Smooth muscle cell of the pulmonary artery (primary cell): Measurements from ENCODE around the gene RMRP. TPM values are rescaled to one million over a fixed set of nuclear protein-coding genes. Genes with fewer than 3 reads are reported as not detected.

Source experiments
- total RNA-seq: library from RNA; depleted of rRNA; stranded (reverse); fragments of >200 nt; gene quantifications from 2 replicates; pipeline ENCODE4 v1.2.3, GENCODE V29; 2014

RMRP gene
- total RNA-seq = 20,891 and 22,749 TPM in 2 replicates

GRCh38 chr9:35657546-35658136 lies at the start of gene RMRP:
TSS of gene RMRP (minus strand) at chr9:35658019.

GRCh38 chr9:35689542-35690293 lies 31.9 kb upstream of the RMRP start, which contains the start of gene TPM2:
TSS of gene TPM2 (minus strand) at chr9:35689925. CDS start at chr9:35689817, 108 bp downstream.

GRCh38 chr9:35673132-35674024 lies 15.6 kb upstream of the RMRP start, which contains the start of gene CA9:
TSS of gene CA9 (plus strand) at chr9:35673928. CDS start at chr9:35673960, 32 bp downstream.

GRCh38 chr9:35664531-35665470 lies 7.0 kb upstream of the RMRP start, which contains the start of gene ARHGEF39:
TSS of gene ARHGEF39 (minus strand) at chr9:35665195. CDS start at chr9:35665169, 26 bp downstream.

GRCh38 chr9:35658137-35658967 lies 533 bp upstream of the RMRP start, which contains the start of gene CCDC107:
TSS of gene CCDC107 (plus strand) at chr9:35658292. CDS start at chr9:35658380, 88 bp downstream.

GRCh38 chr9:35650341-35651158 lies 7.3 kb downstream of the RMRP start, which contains the start of gene SIT1:
TSS of gene SIT1 (minus strand) at chr9:35650931. CDS start at chr9:35650853, 78 bp downstream.

GRCh38 chr9:35618325-35618727 lies 39.5 kb downstream of the RMRP start, which contains the start of gene CD72:
TSS of gene CD72 (minus strand) at chr9:35618413. CDS start at chr9:35618303, 110 bp downstream.

Other genes starting within 250 kb of the RMRP start
- 31.5 and 40.1 TPM in 2 replicates for gene RUSC2, start 167.9 kb downstream of the RMRP start, total RNA-seq
- gene TESK1, start 52.8 kb downstream of the RMRP start, total RNA-seq = 11.5 and 16.1 TPM in 2 replicates
- 0.46 and 0.78 TPM in 2 replicates for gene CD72, start 39.6 kb downstream of the RMRP start, total RNA-seq
- 0.07 TPM in 1 of 2 replicates, not detected in the other for gene SIT1, start 7.1 kb downstream of the RMRP start, total RNA-seq
- gene CCDC107, start 273 bp upstream of the RMRP start, total RNA-seq = 15.1 and 17.9 TPM in 2 replicates
- gene ARHGEF39, start 7.2 kb upstream of the RMRP start, total RNA-seq = 0.26 and 0.83 TPM in 2 replicates
- 10.0 and 181 TPM in 2 replicates for gene CA9, start 15.9 kb upstream of the RMRP start, total RNA-seq
- 511 and 885 TPM in 2 replicates for gene TPM2, start 31.9 kb upstream of the RMRP start, total RNA-seq
- 616 and 792 TPM in 2 replicates for gene TLN1, start 74.2 kb upstream of the RMRP start, total RNA-seq
- 62.6 and 72.7 TPM in 2 replicates for gene CREB3, start 74.6 kb upstream of the RMRP start, total RNA-seq
- gene GBA2, start 91.2 kb upstream of the RMRP start, total RNA-seq = 24.0 and 30.9 TPM in 2 replicates
- 23.0 and 25.0 TPM in 2 replicates for gene RGP1, start 91.3 kb upstream of the RMRP start, total RNA-seq
- 0.43 TPM in 1 of 2 replicates, not detected in the other for gene MSMP, start 96.3 kb upstream of the RMRP start, total RNA-seq
- 43.6 and 53.1 TPM in 2 replicates for gene NPR2, start 133.6 kb upstream of the RMRP start, total RNA-seq
- gene SPAG8, start 154.2 kb upstream of the RMRP start, total RNA-seq = 0.91 and 1.3 TPM in 2 replicates
- gene HINT2, start 157.0 kb upstream of the RMRP start, total RNA-seq = 11.4 and 11.8 TPM in 2 replicates
- not detected in 2 replicates for gene FAM221B, start 170.7 kb upstream of the RMRP start, total RNA-seq
- gene TMEM8B, start 171.2 kb upstream of the RMRP start, total RNA-seq = 7.0 and 8.5 TPM in 2 replicates
- not detected in 2 replicates for gene OR13J1, start 212.4 kb upstream of the RMRP start, total RNA-seq
- 0.39 and 0.59 TPM in 2 replicates for gene HRCT1, start 248.2 kb upstream of the RMRP start, total RNA-seq